ENCODE data around the gene ACTA2. TPM values are rescaled to one million over a fixed set of nuclear protein-coding genes. Genes with fewer than 3 reads are reported as not detected.

Gene ACTA2
- total and polyA plus RNA-seq, 2 donors (not counting 1 experiment from before 2014, with no cell fraction given): 78.4 to 2,788 TPM

GRCh38 chr10:88946200-88946599, 6.4 kb downstream of the ACTA2 start:
- H2AFZ ChIP-seq (ENCODE audit: low read length): no peak overlapping the region
- H3K36me3 ChIP-seq (ENCODE audit: control insufficient read depth, insufficient read depth, low read length): peaks cover 2% of the 10 kb centered on the region
- peaks cover 14% of the 10 kb centered on the region for H3K79me2 ChIP-seq (ENCODE audit: control insufficient read depth, insufficient read depth, low read length)
- H3K4me2 ChIP-seq (ENCODE audit: extremely low read depth, insufficient read depth, low read length): no peak overlapping the region
- H3K4me1 ChIP-seq (ENCODE audit: control insufficient read depth, extremely low read depth, insufficient read depth, low read length): peaks cover 14% of the 10 kb centered on the region
- H3K4me3 ChIP-seq (replicated peaks in 1 of 4; ENCODE audit: control extremely low read depth in 1 of 4, insufficient read depth in 1 of 4, low read depth in 3 of 4, low read length in 4 of 4): no peak overlapping the region
- TF ChIP-seq CTCF (conservative IDR thresholded peaks at IDR 0.05 in 1 of 2, IDR thresholded peaks at IDR 0.05 in 1 of 2; ENCODE audit: low read depth in 1 of 2, low read length in 2 of 2): no peak
- TF ChIP-seq EZH2 (IDR thresholded peaks at IDR 0.05; ENCODE audit: low read length, missing control alignments): no peak
- DNase-seq (ENCODE audit: low read depth in 2 of 2): no peak
- H3K27me3 ChIP-seq (ENCODE audit: control insufficient read depth, insufficient read depth, low read length): no peaks in the 10 kb centered on the region
- H3K9ac ChIP-seq (ENCODE audit: insufficient read depth, low read length): no peak overlapping the region
- no peaks in the 10 kb centered on the region for H4K20me1 ChIP-seq (ENCODE audit: control insufficient read depth, extremely low read depth, insufficient read depth, low read length)
- H3K27ac ChIP-seq (ENCODE audit: insufficient read depth, low read length): no peak overlapping the region
- H3K9me3 ChIP-seq (ENCODE audit: control insufficient read depth, insufficient read depth, low read depth, low read length): no peaks in the 10 kb centered on the region

GRCh38 chr10:88944813-88945212, 7.8 kb downstream of the ACTA2 start:
- Histone ChIP-seq H4K20me1 (ENCODE audit: control insufficient read depth, extremely low read depth, insufficient read depth, low read length) (no peaks in the 10 kb centered on the region), H3K27ac (ENCODE audit: insufficient read depth, low read length) (no peak overlapping the region), H3K36me3 (ENCODE audit: control insufficient read depth, insufficient read depth, low read length) (peaks cover 8% of the 10 kb centered on the region), H3K4me1 (ENCODE audit: control insufficient read depth, extremely low read depth, insufficient read depth, low read length) (peaks cover 4% of the 10 kb centered on the region), H3K27me3 (ENCODE audit: control insufficient read depth, insufficient read depth, low read length) (no peaks in the 10 kb centered on the region), H3K9ac (ENCODE audit: insufficient read depth, low read length) (no peak overlapping the region), H3K79me2 (ENCODE audit: control insufficient read depth, insufficient read depth, low read length) (peaks cover 7% of the 10 kb centered on the region), H3K4me3 (replicated peaks in 1 of 4; ENCODE audit: control extremely low read depth in 1 of 4, insufficient read depth in 1 of 4, low read depth in 3 of 4, low read length in 4 of 4) (no peak overlapping the region), H2AFZ (ENCODE audit: low read length) (no peak overlapping the region), H3K4me2 (ENCODE audit: extremely low read depth, insufficient read depth, low read length) (no peak overlapping the region), H3K9me3 (ENCODE audit: control insufficient read depth, insufficient read depth, low read depth, low read length) (no peaks in the 10 kb centered on the region)
- no peak for DNase-seq (ENCODE audit: low read depth in 2 of 2)
- TF ChIP-seq EZH2 (IDR thresholded peaks at IDR 0.05; ENCODE audit: low read length, missing control alignments) (no peak), CTCF (conservative IDR thresholded peaks at IDR 0.05 in 1 of 2, IDR thresholded peaks at IDR 0.05 in 1 of 2; ENCODE audit: low read depth in 1 of 2, low read length in 2 of 2) (no peak)

- H4K20me1 ChIP-seq (ENCODE audit: control insufficient read depth, extremely low read depth, insufficient read depth, low read length): no peaks in the 10 kb centered on the region
- DNase-seq (ENCODE audit: low read depth in 2 of 2): no peak
- no peaks in the 10 kb centered on the region for H3K27me3 ChIP-seq (ENCODE audit: control insufficient read depth, insufficient read depth, low read length)
- H3K4me1 ChIP-seq (ENCODE audit: control insufficient read depth, extremely low read depth, insufficient read depth, low read length): no peaks in the 10 kb centered on the region
- peaks cover 3% of the 10 kb centered on the region for H3K79me2 ChIP-seq (ENCODE audit: control insufficient read depth, insufficient read depth, low read length)
- no peak overlapping the region for H3K27ac ChIP-seq (ENCODE audit: insufficient read depth, low read length)
- H3K9ac ChIP-seq (ENCODE audit: insufficient read depth, low read length): no peak overlapping the region
- no peak overlapping the region for H3K4me2 ChIP-seq (ENCODE audit: extremely low read depth, insufficient read depth, low read length)
- peaks cover 8% of the 10 kb centered on the region for H3K36me3 ChIP-seq (ENCODE audit: control insufficient read depth, insufficient read depth, low read length)
- H3K9me3 ChIP-seq (ENCODE audit: control insufficient read depth, insufficient read depth, low read depth, low read length): no peaks in the 10 kb centered on the region
- H2AFZ ChIP-seq (ENCODE audit: low read length): no peak overlapping the region
- H3K4me3 ChIP-seq (replicated peaks in 1 of 4; ENCODE audit: control extremely low read depth in 1 of 4, insufficient read depth in 1 of 4, low read depth in 3 of 4, low read length in 4 of 4): no peak overlapping the region
- TF ChIP-seq CTCF (conservative IDR thresholded peaks at IDR 0.05 in 1 of 2, IDR thresholded peaks at IDR 0.05 in 1 of 2; ENCODE audit: low read depth in 1 of 2, low read length in 2 of 2): no peak
- no peak for TF ChIP-seq EZH2 (IDR thresholded peaks at IDR 0.05; ENCODE audit: low read length, missing control alignments)
These were observed 8.8 kb downstream of the ACTA2 start for GRCh38 chr10:88943778-88944177.

All from fibroblast of lung (primary cell).